Stimulated activated CD8-positive, alpha-beta memory T cell treated with anti-CD3 and anti-CD28 coated beads, Interleukin-12 subunit alpha, Interleukin-12 subunit beta, amount 100 ng/mL, for 24 hours (primary cell): ENCODE measurements around the gene USP20.

ENCODE experiments used
- DNase-seq: peaks from one replicate; pipeline ENCODE4 v3.0.0-alpha.2; 2020; ENCODE audit errors: extremely low read depth

The USP20 gene

GRCh38 chr9:129918296-129918950, 83.2 kb downstream of the USP20 start:
- DNase-seq, result no peak

GRCh38 chr9:129919277-129919676, 84.0 kb downstream of the USP20 start:
- DNase-seq, result no peak

- no peak for DNase-seq
These were observed 84.6 kb downstream of the USP20 start for GRCh38 chr9:129919841-129920240.

GRCh38 chr9:129921905-129922304, 86.6 kb downstream of the USP20 start:
- no peak for DNase-seq

- no peak for DNase-seq
These were observed 88.3 kb downstream of the USP20 start for GRCh38 chr9:129923589-129923988.

GRCh38 chr9:129929496-129930125, 94.4 kb downstream of the USP20 start:
- DNase-seq, result no peak

- no peak for DNase-seq
These were observed 95.5 kb downstream of the USP20 start for GRCh38 chr9:129930743-129931142.
